Activated CD4-positive, alpha-beta memory T cell treated with anti-CD3 and anti-CD28 coated beads, Interleukin-2, amount 10 ng/mL, durations not matched to agents 7 days and 5 days (primary cell): ENCODE data around the gene GOLGA1. TPM values are rescaled to one million over a fixed set of nuclear protein-coding genes. Genes with fewer than 3 reads are reported as not detected.

ENCODE experiments used
- CTCF ChIA-PET: fragments of 350-600 bp; sonication (Branson Sonifier 250); formaldehyde crosslinking; loops from one replicate; lab custom pipeline; 2021; ENCODE audit warnings: antibody characterized with exemption, inconsistent platforms; lab: Charles Lee
- POLR2A ChIA-PET: fragments of 350-600 bp; sonication (Branson Sonifier 250); formaldehyde crosslinking; loops from one replicate; lab custom pipeline; 2021; ENCODE audit warnings: antibody characterized with exemption; lab: Charles Lee
- DNase-seq: peaks from one replicate; pipeline ENCODE4 v3.0.0-alpha.2; 2020
- H3K27ac Mint-ChIP-seq: one replicate; pipeline ENCODE4 v1.8.0; 2021; ENCODE audit warnings: mild to moderate bottlenecking, mixed read lengths
- H3K27me3 Mint-ChIP-seq: one replicate; pipeline ENCODE4 v1.8.0; 2021; ENCODE audit warnings: mixed read lengths
- H3K36me3 Mint-ChIP-seq: one replicate; pipeline ENCODE4 v1.8.0; 2021; ENCODE audit warnings: low read depth, mixed read lengths
- H3K4me1 Mint-ChIP-seq: one replicate; pipeline ENCODE4 v1.8.0; 2021; ENCODE audit warnings: mixed read lengths
- H3K4me3 Mint-ChIP-seq: one replicate; pipeline ENCODE4 v1.8.0; 2021; ENCODE audit warnings: mild to moderate bottlenecking, mixed read lengths
- H3K9me3 Mint-ChIP-seq: one replicate; pipeline ENCODE4 v1.8.0; 2021; ENCODE audit warnings: mixed read lengths
- total RNA-seq, 2 experiments: library from RNA; stranded (reverse); gene quantifications; one replicate each; pipeline ENCODE4 v1.2.3, GENCODE V29; 2021

The GOLGA1 gene
- total RNA-seq, 2 experiments from 2014 or later = 18.0 to 19.7 TPM

- H3K27ac Mint-ChIP-seq = no peak overlapping the region
- POLR2A ChIA-PET = no interaction called here
- no peak for DNase-seq
- H3K36me3 Mint-ChIP-seq = peaks cover 55% of the 10 kb centered on the region
- H3K9me3 Mint-ChIP-seq = no peaks in the 10 kb centered on the region
- peaks cover 1% of the 10 kb centered on the region for H3K4me1 Mint-ChIP-seq
- CTCF ChIA-PET = interaction anchor here (3.1 kb wide), 1 partner anchor 37 kb away, joined by 10 read pairs; the partner anchor contains the start of gene WDR38
- no peak overlapping the region for H3K4me3 Mint-ChIP-seq
- no peaks in the 10 kb centered on the region for H3K27me3 Mint-ChIP-seq
Observed at GRCh38 chr9:124890179-124890578, 50.7 kb downstream of the GOLGA1 start.

DNA sequence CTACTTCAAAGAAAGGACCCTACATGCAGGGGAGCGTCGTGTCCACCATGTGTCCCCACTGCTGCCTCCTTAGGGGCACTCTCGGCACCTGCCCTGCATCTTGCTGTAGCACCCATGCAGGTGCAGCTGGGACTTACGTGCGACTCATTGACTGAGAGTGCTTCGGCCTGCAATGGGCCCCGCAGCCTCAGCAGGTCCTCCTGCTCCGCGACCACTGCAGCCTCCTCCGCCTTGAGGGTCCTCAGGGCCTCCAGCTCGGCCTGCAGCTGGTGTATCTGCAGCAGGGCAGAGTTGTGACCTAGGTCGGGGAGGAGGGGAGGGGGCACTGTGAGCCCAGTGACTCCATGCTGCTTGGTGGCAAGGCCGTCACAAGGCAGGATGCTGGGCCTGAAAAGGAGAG, 51.9 kb downstream of the GOLGA1 start:
- POLR2A ChIA-PET = no interaction called here
- CTCF ChIA-PET = interaction anchor here (3.1 kb wide), 1 partner anchor 36 kb away, joined by 10 read pairs; the partner anchor contains the start of gene WDR38
- no peaks in the 10 kb centered on the region for H3K27me3 Mint-ChIP-seq
- peaks cover 51% of the 10 kb centered on the region for H3K36me3 Mint-ChIP-seq
- no peak overlapping the region for H3K4me3 Mint-ChIP-seq
- no peak for DNase-seq
- no peak overlapping the region for H3K27ac Mint-ChIP-seq
- H3K9me3 Mint-ChIP-seq = no peaks in the 10 kb centered on the region
- H3K4me1 Mint-ChIP-seq = no peaks in the 10 kb centered on the region

GRCh38 chr9:124887832-124888231, 53.1 kb downstream of the GOLGA1 start:
- Mint-ChIP-seq H3K4me1 (no peaks in the 10 kb centered on the region), H3K9me3 (no peaks in the 10 kb centered on the region), H3K36me3 (peaks cover 46% of the 10 kb centered on the region), H3K27ac (no peak overlapping the region), H3K4me3 (no peak overlapping the region), H3K27me3 (no peaks in the 10 kb centered on the region)
- POLR2A ChIA-PET = no interaction called here
- DNase-seq = no peak
- CTCF ChIA-PET = interaction anchor here (1.2 kb wide), 1 partner anchor 48 kb away, joined by 3 read pairs; no protein-coding TSS in a partner anchor

DNA sequence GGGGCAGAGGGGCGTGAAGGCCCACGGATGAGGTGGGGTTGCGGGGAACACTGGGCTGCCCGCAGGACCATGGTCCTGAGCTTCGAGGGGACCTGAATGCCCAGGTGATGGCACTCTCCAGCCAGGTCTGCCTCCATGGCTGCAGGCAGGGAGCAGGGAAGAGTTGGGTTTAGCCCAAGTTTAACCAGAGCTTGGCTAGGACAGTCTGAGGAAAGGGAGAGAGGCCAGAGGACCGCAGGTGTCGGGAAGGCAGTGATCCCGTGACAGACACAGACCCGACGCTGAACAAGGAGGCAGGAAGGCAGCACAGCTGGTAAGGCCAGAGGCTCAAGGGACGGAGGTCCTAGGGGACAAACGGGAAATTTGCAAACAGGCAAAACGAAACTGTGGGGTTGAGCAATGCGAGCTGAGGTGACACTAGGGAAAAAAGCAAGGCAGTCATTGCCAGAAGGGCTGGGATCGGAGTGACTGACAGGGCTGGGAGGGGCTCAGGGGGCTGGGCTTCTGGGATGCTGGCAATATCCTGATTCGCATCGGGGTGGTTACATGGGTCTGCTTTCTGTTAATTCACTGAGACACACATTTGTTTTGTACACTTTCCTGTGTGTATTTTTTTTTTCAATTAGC, 53.9 kb downstream of the GOLGA1 start:
- peaks cover 43% of the 10 kb centered on the region for H3K36me3 Mint-ChIP-seq
- no peaks in the 10 kb centered on the region for H3K27me3 Mint-ChIP-seq
- H3K4me1 Mint-ChIP-seq = no peaks in the 10 kb centered on the region
- POLR2A ChIA-PET = no interaction called here
- no peak for DNase-seq
- CTCF ChIA-PET = no interaction called here
- no peak overlapping the region for H3K27ac Mint-ChIP-seq
- H3K9me3 Mint-ChIP-seq = no peaks in the 10 kb centered on the region
- H3K4me3 Mint-ChIP-seq = no peak overlapping the region

GRCh38 chr9:124886461-124886860, 54.4 kb downstream of the GOLGA1 start:
- Mint-ChIP-seq H3K36me3 (peaks cover 46% of the 10 kb centered on the region), H3K27ac (peak overlapping the region; percentile 3), H3K9me3 (no peaks in the 10 kb centered on the region), H3K27me3 (no peaks in the 10 kb centered on the region), H3K4me3 (no peak overlapping the region), H3K4me1 (no peaks in the 10 kb centered on the region)
- ChIA-PET POLR2A (no interaction called here), CTCF (no interaction called here)
- no peak for DNase-seq

DNA sequence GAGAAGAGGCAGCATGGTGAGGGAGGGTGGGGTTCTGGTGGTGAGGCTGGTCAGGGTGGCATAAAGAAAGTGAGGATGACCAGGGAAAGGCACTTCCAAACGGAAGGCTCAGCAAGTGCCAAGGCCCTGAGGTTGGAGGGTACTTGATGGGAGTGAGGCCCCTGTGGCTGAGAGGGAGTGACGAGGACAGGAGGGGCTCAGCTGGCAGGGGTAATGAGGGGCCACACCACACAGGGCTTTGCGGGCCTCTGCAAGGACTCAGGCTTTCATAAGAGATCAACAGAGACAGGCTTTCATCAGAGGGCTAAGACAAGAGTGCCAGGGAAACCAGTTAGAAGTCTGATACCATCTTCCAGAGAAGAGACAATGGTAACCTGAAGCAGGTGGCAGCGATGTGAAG, 55.3 kb downstream of the GOLGA1 start:
- POLR2A ChIA-PET = interaction anchor here (0.6 kb wide), 1 partner anchor 159 kb away, joined by 3 read pairs; no protein-coding TSS in a partner anchor
- no peak overlapping the region for H3K27ac Mint-ChIP-seq
- DNase-seq = no peak
- peaks cover 40% of the 10 kb centered on the region for H3K36me3 Mint-ChIP-seq
- H3K27me3 Mint-ChIP-seq = no peaks in the 10 kb centered on the region
- no peak overlapping the region for H3K4me3 Mint-ChIP-seq
- H3K9me3 Mint-ChIP-seq = no peaks in the 10 kb centered on the region
- CTCF ChIA-PET = interaction anchor here (1.5 kb wide), 1 partner anchor 33 kb away, joined by 4 read pairs; the partner anchor contains the start of gene WDR38
- no peaks in the 10 kb centered on the region for H3K4me1 Mint-ChIP-seq

- Mint-ChIP-seq H3K27me3 (no peaks in the 10 kb centered on the region), H3K4me1 (no peaks in the 10 kb centered on the region), H3K4me3 (no peak overlapping the region), H3K36me3 (peaks cover 35% of the 10 kb centered on the region), H3K9me3 (no peaks in the 10 kb centered on the region), H3K27ac (no peak overlapping the region)
- no peak for DNase-seq
- ChIA-PET POLR2A (interaction anchor here (1.4 to 7.5 kb wide), 2 partner anchors 14 to 23 kb away, joined by 3 to 53 read pairs; partner anchors contain the start of gene RPL35), CTCF (interaction anchor here (1.5 kb wide), 1 partner anchor 31 kb away, joined by 4 read pairs; the partner anchor contains the start of gene WDR38)
Observed at GRCh38 chr9:124884376-124884775, 56.5 kb downstream of the GOLGA1 start.

DNA sequence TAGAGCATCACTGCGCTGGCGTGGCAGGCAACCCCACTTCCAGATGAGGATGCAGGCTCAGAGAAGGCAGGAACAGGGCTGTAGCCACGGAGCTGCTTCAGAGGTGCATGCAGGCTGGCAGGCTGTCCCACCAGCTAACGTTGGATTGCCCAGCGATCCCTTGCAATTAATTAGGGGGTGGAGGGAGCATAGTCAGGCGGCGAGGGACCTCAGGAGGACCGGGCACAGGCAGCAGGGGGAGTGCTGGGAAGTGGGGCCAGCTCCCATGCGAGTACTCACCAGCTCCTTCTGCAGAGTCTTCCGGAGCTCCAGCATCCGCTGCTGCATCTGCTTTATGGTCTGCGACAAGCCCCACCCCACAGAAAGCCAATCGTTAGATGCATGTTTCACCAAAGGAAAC, 58.7 kb downstream of the GOLGA1 start:
- H3K36me3 Mint-ChIP-seq = peaks cover 47% of the 10 kb centered on the region
- POLR2A ChIA-PET = interaction anchor here (1.8 to 7.5 kb wide), 3 partner anchors 11 to 21 kb away, joined by 6 to 53 read pairs (median 9); no protein-coding TSS in a partner anchor

DNA sequence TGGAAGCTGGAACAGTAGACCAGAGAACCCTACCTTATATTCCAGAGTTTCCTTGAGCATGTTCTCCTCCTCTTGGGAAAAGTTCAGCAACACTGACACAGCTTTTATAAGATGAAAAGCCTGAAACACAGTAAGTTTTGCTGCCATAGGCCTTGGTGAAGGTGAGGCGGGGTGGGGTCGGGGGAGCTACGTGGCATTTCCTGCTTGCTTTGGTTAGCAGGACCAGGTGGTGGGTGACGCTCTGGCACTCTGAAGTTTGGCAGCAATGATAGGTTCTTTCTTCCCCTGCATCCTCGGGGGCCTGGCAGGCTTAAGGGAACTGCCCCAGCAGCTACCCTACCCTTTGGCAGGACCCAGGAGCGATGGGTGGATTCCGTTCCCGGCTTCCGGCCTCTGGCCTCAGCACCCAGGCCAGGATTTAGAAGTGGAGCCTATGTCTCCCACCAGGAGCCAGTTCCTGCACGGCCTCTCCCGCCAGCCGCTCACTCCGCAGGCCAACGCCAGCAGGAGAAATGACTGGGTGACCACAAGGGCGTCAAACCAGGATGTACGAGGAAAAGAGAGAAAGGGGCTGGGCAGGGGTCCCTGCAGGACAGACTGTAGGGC, 59.6 kb downstream of the GOLGA1 start:
- H3K4me3 Mint-ChIP-seq = no peak overlapping the region
- DNase-seq = no peak
- H3K27ac Mint-ChIP-seq = no peak overlapping the region
- peaks cover 50% of the 10 kb centered on the region for H3K36me3 Mint-ChIP-seq
- H3K4me1 Mint-ChIP-seq = peaks cover 3% of the 10 kb centered on the region
- ChIA-PET POLR2A (interaction anchor here (1.8 to 7.5 kb wide), 3 partner anchors 11 to 20 kb away, joined by 6 to 53 read pairs (median 9); no protein-coding TSS in a partner anchor), CTCF (no interaction called here)
- H3K27me3 Mint-ChIP-seq = no peaks in the 10 kb centered on the region
- no peaks in the 10 kb centered on the region for H3K9me3 Mint-ChIP-seq

More for the DNA sequence above, 58.7 kb downstream of the GOLGA1 start:
- Mint-ChIP-seq H3K4me1 (no peaks in the 10 kb centered on the region), H3K4me3 (no peak overlapping the region), H3K27ac (no peak overlapping the region), H3K9me3 (no peaks in the 10 kb centered on the region), H3K27me3 (no peaks in the 10 kb centered on the region)
- no peak for DNase-seq
- CTCF ChIA-PET = no interaction called here

GRCh38 chr9:124880501-124880900, 60.4 kb downstream of the GOLGA1 start:
- Mint-ChIP-seq H3K36me3 (peaks cover 50% of the 10 kb centered on the region), H3K4me1 (peaks cover 3% of the 10 kb centered on the region), H3K27ac (no peak overlapping the region), H3K27me3 (no peaks in the 10 kb centered on the region), H3K4me3 (no peak overlapping the region), H3K9me3 (no peaks in the 10 kb centered on the region)
- no peak for DNase-seq
- ChIA-PET POLR2A (interaction anchor here (0.6 to 7.5 kb wide), 4 partner anchors 10 to 452 kb away, joined by 3 to 53 read pairs (median 8); no protein-coding TSS in a partner anchor), CTCF (interaction anchor here (1.4 kb wide), 1 partner anchor 263 kb away, joined by 3 read pairs; no protein-coding TSS in a partner anchor)

- peaks cover 9% of the 10 kb centered on the region for H3K4me1 Mint-ChIP-seq
- H3K36me3 Mint-ChIP-seq = peaks cover 53% of the 10 kb centered on the region
- H3K27me3 Mint-ChIP-seq = no peaks in the 10 kb centered on the region
- POLR2A ChIA-PET = interaction anchor here (0.9 to 7.5 kb wide), 4 partner anchors 9 to 24 kb away, joined by 3 to 53 read pairs (median 7); no protein-coding TSS in a partner anchor
- no peak for DNase-seq
- no peaks in the 10 kb centered on the region for H3K9me3 Mint-ChIP-seq
- H3K27ac Mint-ChIP-seq = no peak overlapping the region
- CTCF ChIA-PET = interaction anchor here (1.3 to 1.4 kb wide), 2 partner anchors 26 to 265 kb away, joined by 3 read pairs; partner anchors contain the start of gene WDR38
- no peak overlapping the region for H3K4me3 Mint-ChIP-seq
Observed at GRCh38 chr9:124879226-124879625, 61.7 kb downstream of the GOLGA1 start.

GRCh38 chr9:124878518-124878917, 62.4 kb downstream of the GOLGA1 start:
- no peak overlapping the region for H3K4me3 Mint-ChIP-seq
- H3K27ac Mint-ChIP-seq = no peak overlapping the region
- peaks cover 16% of the 10 kb centered on the region for H3K4me1 Mint-ChIP-seq
- DNase-seq = no peak
- CTCF ChIA-PET = interaction anchor here (0.6 to 1.5 kb wide), 4 partner anchors 16 to 26 kb away, joined by 3 to 5 read pairs (median 4); partner anchors contain the start of gene WDR38
- POLR2A ChIA-PET = interaction anchor here (0.9 to 7.5 kb wide), 7 partner anchors 8 to 26 kb away, joined by 3 to 53 read pairs (median 5); partner anchors contain the start of genes ARPC5L, RPL35 and WDR38
- peaks cover 59% of the 10 kb centered on the region for H3K36me3 Mint-ChIP-seq
- no peaks in the 10 kb centered on the region for H3K9me3 Mint-ChIP-seq
- H3K27me3 Mint-ChIP-seq = no peaks in the 10 kb centered on the region
